VCaP (cell line): ENCODE measurements around the gene SVOP.

Experiments used
- H3K27ac ChIP-seq: fragments of 450-650 bp; 2 replicates; pipeline ENCODE4 v1.5.1; 2017
- CTCF ChIP-seq: fragments of 450-650 bp; conservative IDR thresholded peaks from 2 replicates; pipeline ENCODE4 v1.5.1; 2017; ENCODE audit warnings: mild to moderate bottlenecking, moderate library complexity

SVOP gene

GRCh38 chr12:108977360-108977759 is 43.5 kb downstream of the SVOP start:
- no peak for TF ChIP-seq CTCF
- no peak overlapping the region for H3K27ac ChIP-seq

- no peak for TF ChIP-seq CTCF
- H3K27ac ChIP-seq: no peak overlapping the region
These were observed 45.8 kb downstream of the SVOP start for GRCh38 chr12:108975024-108975593.

- TF ChIP-seq CTCF: no peak
- H3K27ac ChIP-seq: no peak overlapping the region
These were observed 47.2 kb downstream of the SVOP start for GRCh38 chr12:108973629-108974152.

GRCh38 chr12:108972358-108972757 is 48.5 kb downstream of the SVOP start:
- no peak for TF ChIP-seq CTCF
- no peak overlapping the region for H3K27ac ChIP-seq

- H3K27ac ChIP-seq: no peak overlapping the region
- no peak for TF ChIP-seq CTCF
These were observed 51.2 kb downstream of the SVOP start for GRCh38 chr12:108969622-108970021.

- peak; percentile 62 for TF ChIP-seq CTCF
These were observed 52.9 kb downstream of the SVOP start for GRCh38 chr12:108967869-108968540.

GRCh38 chr12:108966378-108967151 is 54.3 kb downstream of the SVOP start:
- H3K27ac ChIP-seq: no peak overlapping the region
- no peak for TF ChIP-seq CTCF

More at GRCh38 chr12:108967869-108968540, 52.9 kb downstream of the SVOP start:
- no peak overlapping the region for H3K27ac ChIP-seq
